HEK293 (cell line): ENCODE data around the gene UBL5.

Experiments used
- CTCF ChIA-PET: fragments of 350-600 bp; formaldehyde crosslinking; extraction: SDS; loops from one replicate; lab custom pipeline; 2021; ENCODE audit warnings: antibody characterized with exemption; lab: Yijun Ruan, JAX
- POLR2A ChIA-PET: fragments of 300-600 bp; formaldehyde crosslinking; extraction: SDS; loops from one replicate; lab custom pipeline; 2020; ENCODE audit warnings: antibody characterized with exemption, inconsistent platforms; lab: Yijun Ruan, JAX
- H3K27ac ChIP-seq: fragments of 200-500 bp; sonication (Bioruptor generic); 2 replicates; pipeline ENCODE4 v1.5.1; 2014; ENCODE audit warnings: low read depth, low read length, control low read depth, inconsistent platforms; ENCODE audit errors: extremely low read depth
- H3K36me3 ChIP-seq, 2 experiments: fragments of 200-500 bp in 1 of 2; sonication (Bioruptor generic) in 1 of 2; 1 replicate in 1 of 2; 2 replicates in 1 of 2; pipeline ENCODE4 v1.5.1; 2014 to 2017; ENCODE audit warnings: inconsistent platforms in 2 of 2, low read length in 2 of 2; ENCODE audit not compliant: control insufficient read depth in 2 of 2, insufficient read depth in 1 of 2
- H3K4me1 ChIP-seq: fragments of 200-500 bp; sonication (Bioruptor generic); 2 replicates; pipeline ENCODE4 v1.5.1; 2014; ENCODE audit warnings: mild to moderate bottlenecking, low read length, inconsistent platforms; ENCODE audit not compliant: control insufficient read depth, insufficient read depth
- H3K4me3 ChIP-seq: 2 replicates; pipeline ENCODE4 v1.5.1; 2011; ENCODE audit warnings: low read depth, mild to moderate bottlenecking, control low read depth, low read length, moderate library complexity
- H3K9me3 ChIP-seq: fragments of 200-500 bp; sonication (Bioruptor generic); 2 replicates; pipeline ENCODE4 v1.5.1; 2014; ENCODE audit warnings: low read depth, low read length, inconsistent platforms; ENCODE audit not compliant: control insufficient read depth, insufficient read depth
- AEBP2 ChIP-seq: fragments of 450-650 bp; formaldehyde crosslinking; IDR thresholded peaks from 2 replicates; pipeline ENCODE4 v1.5.1; 2016; ENCODE audit warnings: missing biosample characterization, missing genetic modification characterization, borderline replicate concordance
- BCL6B ChIP-seq: fragments of 450-650 bp; formaldehyde crosslinking; IDR thresholded peaks from 2 replicates; pipeline ENCODE4 v1.5.1; 2017; ENCODE audit warnings: missing biosample characterization, missing genetic modification characterization
- CTCF ChIP-seq: fragments of 450-650 bp; formaldehyde crosslinking; IDR thresholded peaks from 2 replicates; pipeline ENCODE4 v1.5.1; 2016; ENCODE audit warnings: missing biosample characterization, missing genetic modification characterization
- GFI1B ChIP-seq: fragments of 450-650 bp; formaldehyde crosslinking; IDR thresholded peaks from 2 replicates; pipeline ENCODE4 v1.5.1; 2016; ENCODE audit warnings: missing biosample characterization, missing genetic modification characterization
- GLIS2 ChIP-seq: fragments of 450-650 bp; formaldehyde crosslinking; IDR thresholded peaks from 2 replicates; pipeline ENCODE4 v1.5.1; 2016; ENCODE audit warnings: missing biosample characterization, missing genetic modification characterization
- KLF1 ChIP-seq: fragments of 450-650 bp; formaldehyde crosslinking; IDR thresholded peaks from 2 replicates; pipeline ENCODE4 v1.5.1; 2016; ENCODE audit warnings: missing biosample characterization, missing genetic modification characterization
- KLF10 ChIP-seq: fragments of 450-650 bp; IDR thresholded peaks from 2 replicates; pipeline ENCODE4 v1.5.1; 2018; ENCODE audit warnings: missing biosample characterization, mild to moderate bottlenecking, missing genetic modification characterization
- KLF8 ChIP-seq: fragments of 450-650 bp; formaldehyde crosslinking; IDR thresholded peaks from 2 replicates; pipeline ENCODE4 v1.5.1; 2016; ENCODE audit warnings: missing biosample characterization, missing genetic modification characterization
- MYNN ChIP-seq: fragments of 450-650 bp; formaldehyde crosslinking; IDR thresholded peaks from 2 replicates; pipeline ENCODE4 v1.5.1; 2016; ENCODE audit warnings: missing biosample characterization, missing genetic modification characterization, borderline replicate concordance
- MZF1 ChIP-seq: fragments of 450-650 bp; formaldehyde crosslinking; IDR thresholded peaks from 2 replicates; pipeline ENCODE4 v1.5.1; 2017; ENCODE audit warnings: missing biosample characterization, missing genetic modification characterization, borderline replicate concordance
- OVOL3 ChIP-seq: fragments of 450-650 bp; formaldehyde crosslinking; IDR thresholded peaks from 2 replicates; pipeline ENCODE4 v1.5.1; 2016; ENCODE audit warnings: missing biosample characterization, missing genetic modification characterization
- SP2 ChIP-seq: fragments of 450-650 bp; formaldehyde crosslinking; IDR thresholded peaks from 2 replicates; pipeline ENCODE4 v1.5.1; 2016; ENCODE audit warnings: missing biosample characterization, missing genetic modification characterization
- TSHZ1 ChIP-seq: fragments of 450-650 bp; formaldehyde crosslinking; IDR thresholded peaks from 2 replicates; pipeline ENCODE4 v1.5.1; 2016; ENCODE audit warnings: missing biosample characterization, missing genetic modification characterization, borderline replicate concordance
- YY1 ChIP-seq: fragments of 450-650 bp; formaldehyde crosslinking; IDR thresholded peaks from 2 replicates; pipeline ENCODE4 v1.5.1; 2018; ENCODE audit warnings: missing biosample characterization, missing genetic modification characterization
- ZBTB17 ChIP-seq: fragments of 450-650 bp; formaldehyde crosslinking; IDR thresholded peaks from 2 replicates; pipeline ENCODE4 v1.5.1; 2016; ENCODE audit warnings: missing biosample characterization, missing genetic modification characterization
- ZBTB20 ChIP-seq: fragments of 450-650 bp; formaldehyde crosslinking; IDR thresholded peaks from 2 replicates; pipeline ENCODE4 v1.5.1; 2016; ENCODE audit warnings: missing biosample characterization, missing genetic modification characterization
- ZFHX2 ChIP-seq: fragments of 450-650 bp; formaldehyde crosslinking; conservative IDR thresholded peaks from 2 replicates; pipeline ENCODE4 v1.5.1; 2016; ENCODE audit warnings: missing biosample characterization, missing genetic modification characterization
- ZNF223 ChIP-seq: fragments of 450-650 bp; formaldehyde crosslinking; IDR thresholded peaks from 2 replicates; pipeline ENCODE4 v1.5.1; 2016; ENCODE audit warnings: missing biosample characterization, missing genetic modification characterization
- ZNF302 ChIP-seq: fragments of 450-650 bp; formaldehyde crosslinking; IDR thresholded peaks from 2 replicates; pipeline ENCODE4 v1.5.1; 2016; ENCODE audit warnings: missing biosample characterization, missing genetic modification characterization, low read depth
- ZNF324 ChIP-seq: fragments of 450-650 bp; formaldehyde crosslinking; IDR thresholded peaks from 2 replicates; pipeline ENCODE4 v1.5.1; 2016; ENCODE audit warnings: missing biosample characterization, missing genetic modification characterization
- ZNF473 ChIP-seq: fragments of 450-650 bp; formaldehyde crosslinking; IDR thresholded peaks from 2 replicates; pipeline ENCODE4 v1.5.1; 2017; ENCODE audit warnings: missing biosample characterization, missing genetic modification characterization
- ZNF555 ChIP-seq: fragments of 450-650 bp; formaldehyde crosslinking; conservative IDR thresholded peaks from 2 replicates; pipeline ENCODE4 v1.5.1; 2017; ENCODE audit warnings: missing biosample characterization, mild to moderate bottlenecking, missing genetic modification characterization, inconsistent platforms
- ZNF561 ChIP-seq: fragments of 450-650 bp; IDR thresholded peaks from 2 replicates; pipeline ENCODE4 v1.5.1; 2018; ENCODE audit warnings: missing biosample characterization, missing genetic modification characterization, borderline replicate concordance
- ZNF600 ChIP-seq: fragments of 450-650 bp; formaldehyde crosslinking; IDR thresholded peaks from 2 replicates; pipeline ENCODE4 v1.5.1; 2016; ENCODE audit warnings: missing biosample characterization, missing genetic modification characterization
- ZNF623 ChIP-seq: fragments of 450-650 bp; formaldehyde crosslinking; IDR thresholded peaks from 2 replicates; pipeline ENCODE4 v1.5.1; 2016; ENCODE audit warnings: missing biosample characterization, missing genetic modification characterization
- ZNF629 ChIP-seq: fragments of 450-650 bp; formaldehyde crosslinking; IDR thresholded peaks from 2 replicates; pipeline ENCODE4 v1.5.1; 2017; ENCODE audit warnings: missing biosample characterization, missing genetic modification characterization
- ZNF776 ChIP-seq: fragments of 450-650 bp; formaldehyde crosslinking; IDR thresholded peaks from 2 replicates; pipeline ENCODE4 v1.5.0; 2017; ENCODE audit warnings: missing biosample characterization, missing genetic modification characterization, borderline replicate concordance
- ZNF791 ChIP-seq: fragments of 450-650 bp; formaldehyde crosslinking; IDR thresholded peaks from 2 replicates; pipeline ENCODE4 v1.5.1; 2016; ENCODE audit warnings: missing biosample characterization, missing genetic modification characterization

UBL5 gene

GRCh38 chr19:9834726-9835506, 7.2 kb downstream of the UBL5 start, which contains the start of gene PIN1 (continued):
- TF ChIP-seq KLF8 (peak; percentile 97), ZNF629 (tag by site-specific recombination) (0 out of 2 replicates have a peak, but pooled peaks have one; percentile 12), MZF1 (no peak), ZFHX2 (peak; percentile 88), ZNF600 (tag by site-specific recombination) (peak; percentile 49; the same call in 1 of the 2 replicates), ZNF561 (tag by site-specific recombination) (peak; percentile 51; the same call in 1 of the 2 replicates), ZNF302 (tag by site-specific recombination) (no peak), GLIS2 (tag by site-specific recombination) (peak; percentile 82), KLF1 (tag by site-specific recombination) (peak; percentile 88), ZBTB17 (tag by site-specific recombination) (peak; percentile 45; the same call in 1 of the 2 replicates), SP2 (tag by site-specific recombination) (peak; percentile 99), ZNF555 (tag by site-specific recombination) (no peak), MYNN (tag by site-specific recombination) (peak; percentile 99), KLF10 (tag by site-specific recombination) (peak; percentile 86), YY1 (tag by site-specific recombination) (peak; percentile 75)

GRCh38 chr19:9835507-9835949, 7.8 kb downstream of the UBL5 start:
- peak overlapping the region; percentile 25; the same call in 1 of the 2 replicates for H3K27ac ChIP-seq
- peak overlapping the region; percentile 96 for H3K4me3 ChIP-seq
- ChIA-PET CTCF (interaction anchor here (1.4 kb wide), 1 partner anchor 9 kb away, joined by 5 read pairs; no protein-coding TSS in a partner anchor), POLR2A (interaction anchor here (0.6 to 1.6 kb wide), 5 partner anchors 14 to 41 kb away, joined by 3 to 8 read pairs (median 4); partner anchors contain the start of gene FBXL12)
- no peaks in the 10 kb centered on the region for H3K4me1 ChIP-seq
- H3K9me3 ChIP-seq: no peaks in the 10 kb centered on the region
- H3K36me3 ChIP-seq: peaks cover 23 to 46% of the 10 kb centered on the region in 2 experiments
- TF ChIP-seq GFI1B (tag by site-specific recombination) (no peak), ZNF473 (no peak), OVOL3 (tag by site-specific recombination) (no peak), ZNF623 (tag by site-specific recombination) (no peak), ZNF561 (tag by site-specific recombination) (0 out of 2 replicates have a peak, but pooled peaks have one; percentile 7), TSHZ1 (tag by site-specific recombination) (no peak), ZNF223 (tag by site-specific recombination) (no peak), ZNF791 (no peak), ZBTB20 (tag by site-specific recombination) (peak; percentile 24; the same call in 1 of the 2 replicates), AEBP2 (no peak), ZBTB17 (tag by site-specific recombination) (no peak), ZNF324 (tag by site-specific recombination) (no peak), ZNF776 (tag by site-specific recombination) (no peak), YY1 (tag by site-specific recombination) (0 out of 2 replicates have a peak, but pooled peaks have one; percentile 11), CTCF (tag by site-specific recombination) (no peak), BCL6B (tag by site-specific recombination) (no peak)
